Memory B cell (primary cell): ENCODE data around the gene RTN4IP1.
"Not testable (repeated sequence)": the region's sequence is repeated elsewhere in the genome, so short reads cannot be mapped to it uniquely, and the experiment has no call there.

Source experiments
- ATAC-seq: fragments of 150-1000 bp; cut with Tn5 transposase; 2 replicates; pipeline ENCODE4 v1.10.0; 2021; ENCODE audit warnings: low read depth, mild to moderate bottlenecking, moderate library complexity
- DNase-seq, 2 donors: peaks; one replicate each; pipeline ENCODE4 v3.0.0; 2022; ENCODE audit warnings: low spot score in 2 of 2
- H3K27ac Mint-ChIP-seq: one replicate; pipeline ENCODE4 v1.8.0; 2022; ENCODE audit warnings: mild to moderate bottlenecking, moderate library complexity, mixed read lengths
- H3K27me3 Mint-ChIP-seq: one replicate; pipeline ENCODE4 v1.8.0; 2022; ENCODE audit warnings: mixed read lengths
- H3K36me3 Mint-ChIP-seq: one replicate; pipeline ENCODE4 v1.8.0; 2022; ENCODE audit warnings: mild to moderate bottlenecking, mixed read lengths
- H3K4me1 Mint-ChIP-seq: one replicate; pipeline ENCODE4 v1.8.0; 2022; ENCODE audit warnings: mixed read lengths
- H3K4me3 Mint-ChIP-seq: one replicate; pipeline ENCODE4 v1.8.0; 2022; ENCODE audit warnings: mild to moderate bottlenecking, moderate library complexity, mixed read lengths
- H3K9me3 Mint-ChIP-seq: one replicate; pipeline ENCODE4 v1.8.0; 2022; ENCODE audit warnings: mixed read lengths

The RTN4IP1 gene

GRCh38 chr6:106586815-106587415 lies 42.4 kb downstream of the RTN4IP1 start:
- H3K4me1 Mint-ChIP-seq, result peaks cover 5% of the 10 kb centered on the region
- no peak overlapping the region for H3K4me3 Mint-ChIP-seq

GRCh38 chr6:106581468-106581867 lies 47.8 kb downstream of the RTN4IP1 start:
- ATAC-seq (no peak), DNase-seq (no peak)
- Mint-ChIP-seq H3K4me3 (no peak overlapping the region), H3K27ac (peak overlapping the region; percentile 9), H3K27me3 (no peaks in the 10 kb centered on the region), H3K4me1 (peaks cover 2% of the 10 kb centered on the region), H3K9me3 (no peaks in the 10 kb centered on the region), H3K36me3 (peaks cover 34% of the 10 kb centered on the region)

More at GRCh38 chr6:106586815-106587415, 42.4 kb downstream of the RTN4IP1 start:
- no peak for DNase-seq
- no peak for ATAC-seq
- Mint-ChIP-seq H3K27ac (no peak overlapping the region), H3K36me3 (peaks cover 36% of the 10 kb centered on the region), H3K9me3 (peaks cover 2% of the 10 kb centered on the region), H3K27me3 (no peaks in the 10 kb centered on the region)

- Mint-ChIP-seq H3K4me1 (peaks cover 2% of the 10 kb centered on the region), H3K27me3 (no peaks in the 10 kb centered on the region), H3K36me3 (peaks cover 37% of the 10 kb centered on the region), H3K27ac (no peak overlapping the region), H3K9me3 (no peaks in the 10 kb centered on the region), H3K4me3 (no peak overlapping the region)
- no peak for DNase-seq
- no peak for ATAC-seq
These were observed 50.0 kb downstream of the RTN4IP1 start for GRCh38 chr6:106579281-106579680.

- Mint-ChIP-seq H3K27me3 (no peaks in the 10 kb centered on the region), H3K9me3 (no peaks in the 10 kb centered on the region), H3K27ac (peak overlapping the region; percentile 90), H3K4me3 (no peak overlapping the region), H3K36me3 (peaks cover 30% of the 10 kb centered on the region), H3K4me1 (peaks cover 8% of the 10 kb centered on the region)
- ATAC-seq (no peak), DNase-seq (no peak)
These were observed 54.4 kb downstream of the RTN4IP1 start for GRCh38 chr6:106574741-106575458.

GRCh38 chr6:106572875-106573585 lies 56.3 kb downstream of the RTN4IP1 start:
- Mint-ChIP-seq H3K4me3 (no peak overlapping the region), H3K4me1 (peaks cover 8% of the 10 kb centered on the region), H3K9me3 (no peaks in the 10 kb centered on the region), H3K27me3 (no peaks in the 10 kb centered on the region), H3K27ac (peak overlapping the region; percentile 78), H3K36me3 (peaks cover 29% of the 10 kb centered on the region)
- DNase-seq (no peak), ATAC-seq (no peak)

- Mint-ChIP-seq H3K27me3 (no peaks in the 10 kb centered on the region), H3K4me3 (no peak overlapping the region), H3K27ac (peak overlapping the region; percentile 78), H3K36me3 (peaks cover 28% of the 10 kb centered on the region), H3K9me3 (no peaks in the 10 kb centered on the region), H3K4me1 (peaks cover 8% of the 10 kb centered on the region)
- ATAC-seq, result no peak
- no peak for DNase-seq
These were observed 56.9 kb downstream of the RTN4IP1 start for GRCh38 chr6:106572436-106572835.

GRCh38 chr6:106569428-106569827 lies 59.9 kb downstream of the RTN4IP1 start:
- no peak overlapping the region for H3K27ac Mint-ChIP-seq

GRCh38 chr6:106568530-106568929 lies 60.8 kb downstream of the RTN4IP1 start:
- ATAC-seq (no peak), DNase-seq (no peak)
- no peaks in the 10 kb centered on the region for H3K27me3 Mint-ChIP-seq
- no peak overlapping the region for H3K27ac Mint-ChIP-seq
- H3K4me3 Mint-ChIP-seq, result no peak overlapping the region
- H3K4me1 Mint-ChIP-seq, result peaks cover 14% of the 10 kb centered on the region
- no peaks in the 10 kb centered on the region for H3K9me3 Mint-ChIP-seq
- H3K36me3 Mint-ChIP-seq, result peaks cover 23% of the 10 kb centered on the region

More at GRCh38 chr6:106569428-106569827, 59.9 kb downstream of the RTN4IP1 start:
- no peaks in the 10 kb centered on the region for H3K9me3 Mint-ChIP-seq
- peaks cover 18% of the 10 kb centered on the region for H3K36me3 Mint-ChIP-seq
- DNase-seq (no peak), ATAC-seq (no peak)
- H3K4me3 Mint-ChIP-seq, result no peak overlapping the region
- H3K27me3 Mint-ChIP-seq, result no peaks in the 10 kb centered on the region
- peaks cover 12% of the 10 kb centered on the region for H3K4me1 Mint-ChIP-seq

- Mint-ChIP-seq H3K27ac (peak overlapping the region; percentile 84), H3K9me3 (no peaks in the 10 kb centered on the region), H3K4me1 (peaks cover 8% of the 10 kb centered on the region), H3K27me3 (no peaks in the 10 kb centered on the region), H3K36me3 (peaks cover 16% of the 10 kb centered on the region), H3K4me3 (no peak overlapping the region)
- ATAC-seq, result no peak
- no peak for DNase-seq
These were observed 64.8 kb downstream of the RTN4IP1 start for GRCh38 chr6:106564476-106564875.

- peak overlapping the region; percentile 84 for H3K27ac Mint-ChIP-seq
- no peaks in the 10 kb centered on the region for H3K9me3 Mint-ChIP-seq
- H3K27me3 Mint-ChIP-seq, result no peaks in the 10 kb centered on the region
- DNase-seq, result no peak
- peaks cover 8% of the 10 kb centered on the region for H3K4me1 Mint-ChIP-seq
- H3K4me3 Mint-ChIP-seq, result no peak overlapping the region
- H3K36me3 Mint-ChIP-seq, result peaks cover 16% of the 10 kb centered on the region
- no peak for ATAC-seq
These were observed 65.7 kb downstream of the RTN4IP1 start for GRCh38 chr6:106563614-106564013.

GRCh38 chr6:106561686-106562405 lies 67.5 kb downstream of the RTN4IP1 start:
- DNase-seq, result no peak
- no peak for ATAC-seq
- Mint-ChIP-seq H3K27me3 (no peaks in the 10 kb centered on the region), H3K4me1 (peaks cover 8% of the 10 kb centered on the region), H3K4me3 (no peak overlapping the region), H3K36me3 (peaks cover 14% of the 10 kb centered on the region), H3K27ac (no peak overlapping the region), H3K9me3 (no peaks in the 10 kb centered on the region)

- Mint-ChIP-seq H3K36me3 (peaks cover 14% of the 10 kb centered on the region), H3K27me3 (no peaks in the 10 kb centered on the region), H3K9me3 (no peaks in the 10 kb centered on the region), H3K4me3 (no peak overlapping the region), H3K4me1 (peaks cover 4% of the 10 kb centered on the region), H3K27ac (peak overlapping the region; percentile 79)
- DNase-seq, result no peak
- ATAC-seq, result no peak
These were observed 68.2 kb downstream of the RTN4IP1 start for GRCh38 chr6:106560996-106561685.

GRCh38 chr6:106559659-106560058 lies 69.6 kb downstream of the RTN4IP1 start:
- not testable (repeated sequence) for ATAC-seq, H3K4me1 Mint-ChIP-seq, DNase-seq, H3K27me3 Mint-ChIP-seq, H3K4me3 Mint-ChIP-seq, H3K9me3 Mint-ChIP-seq, H3K27ac Mint-ChIP-seq
- H3K36me3 Mint-ChIP-seq, result peaks cover 13% of the 10 kb centered on the region
